Measurements from ENCODE around the gene SMAD6.

DNA sequence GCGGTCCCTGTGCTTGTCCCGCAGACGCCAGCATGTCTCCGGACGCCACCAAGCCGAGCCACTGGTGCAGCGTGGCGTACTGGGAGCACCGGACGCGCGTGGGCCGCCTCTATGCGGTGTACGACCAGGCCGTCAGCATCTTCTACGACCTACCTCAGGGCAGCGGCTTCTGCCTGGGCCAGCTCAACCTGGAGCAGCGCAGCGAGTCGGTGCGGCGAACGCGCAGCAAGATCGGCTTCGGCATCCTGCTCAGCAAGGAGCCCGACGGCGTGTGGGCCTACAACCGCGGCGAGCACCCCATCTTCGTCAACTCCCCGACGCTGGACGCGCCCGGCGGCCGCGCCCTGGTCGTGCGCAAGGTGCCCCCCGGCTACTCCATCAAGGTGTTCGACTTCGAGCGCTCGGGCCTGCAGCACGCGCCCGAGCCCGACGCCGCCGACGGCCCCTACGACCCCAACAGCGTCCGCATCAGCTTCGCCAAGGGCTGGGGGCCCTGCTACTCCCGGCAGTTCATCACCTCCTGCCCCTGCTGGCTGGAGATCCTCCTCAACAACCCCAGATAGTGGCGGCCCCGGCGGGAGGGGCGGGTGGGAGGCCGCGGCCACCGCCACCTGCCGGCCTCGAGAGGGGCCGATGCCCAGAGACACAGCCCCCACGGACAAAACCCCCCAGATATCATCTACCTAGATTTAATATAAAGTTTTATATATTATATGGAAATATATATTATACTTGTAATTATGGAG, 79.1 kb downstream of the SMAD6 start:
- TF ChIP-seq, protein P1, sequence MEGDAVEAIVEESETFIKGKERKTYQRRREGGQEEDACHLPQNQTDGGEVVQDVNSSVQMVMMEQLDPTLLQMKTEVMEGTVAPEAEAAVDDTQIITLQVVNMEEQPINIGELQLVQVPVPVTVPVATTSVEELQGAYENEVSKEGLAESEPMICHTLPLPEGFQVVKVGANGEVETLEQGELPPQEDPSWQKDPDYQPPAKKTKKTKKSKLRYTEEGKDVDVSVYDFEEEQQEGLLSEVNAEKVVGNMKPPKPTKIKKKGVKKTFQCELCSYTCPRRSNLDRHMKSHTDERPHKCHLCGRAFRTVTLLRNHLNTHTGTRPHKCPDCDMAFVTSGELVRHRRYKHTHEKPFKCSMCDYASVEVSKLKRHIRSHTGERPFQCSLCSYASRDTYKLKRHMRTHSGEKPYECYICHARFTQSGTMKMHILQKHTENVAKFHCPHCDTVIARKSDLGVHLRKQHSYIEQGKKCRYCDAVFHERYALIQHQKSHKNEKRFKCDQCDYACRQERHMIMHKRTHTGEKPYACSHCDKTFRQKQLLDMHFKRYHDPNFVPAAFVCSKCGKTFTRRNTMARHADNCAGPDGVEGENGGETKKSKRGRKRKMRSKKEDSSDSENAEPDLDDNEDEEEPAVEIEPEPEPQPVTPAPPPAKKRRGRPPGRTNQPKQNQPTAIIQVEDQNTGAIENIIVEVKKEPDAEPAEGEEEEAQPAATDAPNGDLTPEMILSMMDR (IDR thresholded peaks at IDR 0.05): no peak
- TF ChIP-seq POLR2A (IDR thresholded peaks at IDR 0.05): no peak
